Neural cell (in vitro differentiated cells): ENCODE data around the gene JPT2. TPM values are rescaled to one million over a fixed set of nuclear protein-coding genes. Genes with fewer than 3 reads are reported as not detected.

Source experiments
- H2AFZ ChIP-seq: fragments of 200-600, 300-800 bp; sonication (generic), shearing (Covaris generic); 2 replicates; pipeline ENCODE4 v1.6.0; 2014; ENCODE audit warnings: low read depth, mild to moderate bottlenecking, antibody characterized with exemption, low read length, moderate library complexity
- H3F3A ChIP-seq: fragments of 200-600 bp; shearing (Covaris generic); 2 replicates; pipeline ENCODE4 v1.6.1; 2016; ENCODE audit warnings: mild to moderate bottlenecking, moderate library complexity, mixed read lengths, antibody characterized with exemption, low read length; ENCODE audit not compliant: insufficient read depth, poor library complexity, severe bottlenecking
- H3K27ac ChIP-seq: fragments of 200-600, 300-800 bp; sonication (generic), shearing (Covaris generic); 2 replicates; pipeline ENCODE4 v1.5.1; 2014; ENCODE audit warnings: mild to moderate bottlenecking, low read length, moderate library complexity
- H3K27me3 ChIP-seq: fragments of 300-800, 200-600 bp; sonication (generic), shearing (Covaris generic); 2 replicates; pipeline ENCODE4 v1.6.0; 2014; ENCODE audit warnings: mild to moderate bottlenecking, low read depth, low read length, moderate library complexity; ENCODE audit not compliant: insufficient read depth
- H3K36me3 ChIP-seq: fragments of 300-800, 200-600 bp; sonication (generic), shearing (Covaris generic); 2 replicates; pipeline ENCODE4 v1.5.1; 2014; ENCODE audit warnings: mild to moderate bottlenecking, antibody characterized with exemption, low read length, moderate library complexity; ENCODE audit not compliant: insufficient read depth
- H3K4me2 ChIP-seq: fragments of 300-800, 200-600 bp; sonication (generic), shearing (Covaris generic); 2 replicates; pipeline ENCODE4 v1.6.0; 2014; ENCODE audit warnings: mild to moderate bottlenecking, low read length
- H3K4me3 ChIP-seq: fragments of 300-800, 200-600 bp; sonication (generic), shearing (Covaris generic); 2 replicates; pipeline ENCODE4 v1.5.1; 2014; ENCODE audit warnings: mild to moderate bottlenecking, low read length, moderate library complexity
- H3K79me2 ChIP-seq: fragments of 200-600 bp; shearing (Covaris generic); replicated peaks from 2 replicates; pipeline ENCODE4 v1.6.0; 2014; ENCODE audit warnings: mild to moderate bottlenecking, low read length, moderate library complexity; ENCODE audit not compliant: insufficient read depth
- H3K9ac ChIP-seq: fragments of 300-800, 200-600 bp; sonication (generic), shearing (Covaris generic); 2 replicates; pipeline ENCODE4 v1.6.1; 2016; ENCODE audit warnings: mild to moderate bottlenecking, low read length, mixed read lengths
- H3K9me2 ChIP-seq: fragments of 200-600 bp; shearing (Covaris generic); 2 replicates; pipeline ENCODE4 v1.6.1; 2016; ENCODE audit warnings: mild to moderate bottlenecking, low read length, mixed read lengths; ENCODE audit not compliant: insufficient read depth
- H3K9me3 ChIP-seq: fragments of 200-600, 300-800 bp; sonication (generic), shearing (Covaris generic); 2 replicates; pipeline ENCODE4 v1.6.1; 2016; ENCODE audit warnings: mild to moderate bottlenecking, mixed run types, low read length, moderate library complexity, mixed read lengths
- H4K20me1 ChIP-seq: fragments of 200-600 bp; shearing (Covaris generic); 2 replicates; pipeline ENCODE4 v1.6.1; 2016; ENCODE audit warnings: mild to moderate bottlenecking, mixed run types; ENCODE audit not compliant: insufficient read depth
- CTCF ChIP-seq: fragments of 450-650 bp; IDR thresholded peaks from 2 replicates; pipeline ENCODE4 v1.5.1; 2014; ENCODE audit warnings: antibody characterized with exemption, mild to moderate bottlenecking, moderate library complexity; ENCODE audit not compliant: poor library complexity, severe bottlenecking
- EP300 ChIP-seq: fragments of 450-650 bp; conservative IDR thresholded peaks from 2 replicates; pipeline ENCODE4 v1.6.1; 2014; ENCODE audit warnings: antibody characterized with exemption, mild to moderate bottlenecking, moderate library complexity; ENCODE audit not compliant: poor library complexity, severe bottlenecking
- EZH2 ChIP-seq: fragments of 200-600, 300-800 bp; shearing (Covaris generic), sonication (generic); IDR thresholded peaks from 2 replicates; pipeline ENCODE4 v1.6.1; 2014; ENCODE audit warnings: antibody characterized with exemption, low read length, borderline replicate concordance, mild to moderate bottlenecking; ENCODE audit not compliant: insufficient read depth, poor library complexity, severe bottlenecking
- MXI1 ChIP-seq: fragments of 450-650 bp; conservative IDR thresholded peaks from 2 replicates; pipeline ENCODE4 v1.6.1; 2014; ENCODE audit warnings: antibody characterized with exemption, mild to moderate bottlenecking; ENCODE audit not compliant: poor library complexity, severe bottlenecking
- POLR2AphosphoS5 ChIP-seq: IDR thresholded peaks from 2 replicates; pipeline ENCODE4 v1.6.1; 2012
- RAD21 ChIP-seq: fragments of 450-650 bp; conservative IDR thresholded peaks from 2 replicates; pipeline ENCODE4 v1.6.1; 2014; ENCODE audit warnings: antibody characterized with exemption, mild to moderate bottlenecking, moderate library complexity
- REST ChIP-seq: IDR thresholded peaks from 2 replicates; pipeline ENCODE4 v1.6.1; 2012; ENCODE audit warnings: borderline replicate concordance
- SMC3 ChIP-seq: fragments of 450-650 bp; conservative IDR thresholded peaks from 2 replicates; pipeline ENCODE4 v1.6.1; 2014; ENCODE audit warnings: antibody characterized with exemption, mild to moderate bottlenecking, moderate library complexity; ENCODE audit not compliant: poor library complexity
- TAF1 ChIP-seq: IDR thresholded peaks from 2 replicates; pipeline ENCODE4 v1.6.1; 2012; ENCODE audit warnings: low read depth
- polyA plus RNA-seq: library from polyadenylated mRNA; depleted of rRNA; stranded (reverse); fragments of >200 nt; gene quantifications from 2 replicates; pipeline ENCODE4 v1.2.3, GENCODE V29; 2014

JPT2 gene
- polyA plus RNA-seq, 1 donor from 2014 or later: 61.4 TPM

GRCh38 chr16:1705688-1706385 is 27.8 kb downstream of the JPT2 start, which contains the start of gene MAPK8IP3:
Gene MAPK8IP3, plus strand, starts transcription at chr16:1706195. Its CDS starts 145 bp downstream, at chr16:1706340.
- Histone ChIP-seq H4K20me1 (no peaks in the 10 kb centered on the region), H3K27ac (peak within 1 kb of the TSS; percentile 96), H3K9me2 (no peaks in the 10 kb centered on the region), H3K4me3 (peak within 1 kb of the TSS; percentile 99), H3K9me3 (no peaks in the 10 kb centered on the region), H3K4me2 (peak within 1 kb of the TSS; percentile 68), H3K9ac (peak within 1 kb of the TSS; percentile 97), H3F3A (peaks cover 4% of the 10 kb centered on the region), H3K79me2 (peaks cover 46% of the 10 kb centered on the region), H2AFZ (peak within 1 kb of the TSS; percentile 73), H3K36me3 (no peaks in the 10 kb centered on the region), H3K27me3 (no peaks in the 10 kb centered on the region)
- TF ChIP-seq EP300 (peak; percentile 81), CTCF (peak; percentile 100), SMC3 (peak; percentile 57), TAF1 (peak; percentile 67), REST (no peak), POLR2AphosphoS5 (peak; percentile 95), MXI1 (peak; percentile 87), EZH2 (no peak), RAD21 (peak; percentile 50)

- H3K9me2 ChIP-seq: no peaks in the 10 kb centered on the region
- peaks cover 53% of the 10 kb centered on the region for H3K79me2 ChIP-seq
- H3K9ac ChIP-seq: peak overlapping the region; percentile 97
- H3K36me3 ChIP-seq: no peaks in the 10 kb centered on the region
- H3K9me3 ChIP-seq: no peaks in the 10 kb centered on the region
- H3K27me3 ChIP-seq: no peaks in the 10 kb centered on the region
- H3K4me3 ChIP-seq: peak overlapping the region; percentile 99
- peaks cover 4% of the 10 kb centered on the region for H3F3A ChIP-seq
- H4K20me1 ChIP-seq: no peaks in the 10 kb centered on the region
- H3K4me2 ChIP-seq: peak overlapping the region; percentile 68
- peak overlapping the region; percentile 92 for H3K27ac ChIP-seq
- H2AFZ ChIP-seq: peak overlapping the region; percentile 69
- TF ChIP-seq TAF1 (no peak), CTCF (no peak), REST (peak; percentile 1), MXI1 (peak; percentile 24), SMC3 (no peak)
Measured at GRCh38 chr16:1706386-1707192, 28.5 kb downstream of the JPT2 start.
